ENCODE results near the gene TRMT11. TPM values are rescaled to one million over a fixed set of nuclear protein-coding genes. Genes with fewer than 3 reads are reported as not detected.
A peak's percentile ranks its signal among the peaks of the same experiment; 100 is the strongest.

Gene TRMT11
- total and polyA plus RNA-seq, 2 of the 13 experiments (the other 11 are each of a cell fraction or from before 2014, with no cell fraction given): 42.2 to 81.9 TPM

DNA sequence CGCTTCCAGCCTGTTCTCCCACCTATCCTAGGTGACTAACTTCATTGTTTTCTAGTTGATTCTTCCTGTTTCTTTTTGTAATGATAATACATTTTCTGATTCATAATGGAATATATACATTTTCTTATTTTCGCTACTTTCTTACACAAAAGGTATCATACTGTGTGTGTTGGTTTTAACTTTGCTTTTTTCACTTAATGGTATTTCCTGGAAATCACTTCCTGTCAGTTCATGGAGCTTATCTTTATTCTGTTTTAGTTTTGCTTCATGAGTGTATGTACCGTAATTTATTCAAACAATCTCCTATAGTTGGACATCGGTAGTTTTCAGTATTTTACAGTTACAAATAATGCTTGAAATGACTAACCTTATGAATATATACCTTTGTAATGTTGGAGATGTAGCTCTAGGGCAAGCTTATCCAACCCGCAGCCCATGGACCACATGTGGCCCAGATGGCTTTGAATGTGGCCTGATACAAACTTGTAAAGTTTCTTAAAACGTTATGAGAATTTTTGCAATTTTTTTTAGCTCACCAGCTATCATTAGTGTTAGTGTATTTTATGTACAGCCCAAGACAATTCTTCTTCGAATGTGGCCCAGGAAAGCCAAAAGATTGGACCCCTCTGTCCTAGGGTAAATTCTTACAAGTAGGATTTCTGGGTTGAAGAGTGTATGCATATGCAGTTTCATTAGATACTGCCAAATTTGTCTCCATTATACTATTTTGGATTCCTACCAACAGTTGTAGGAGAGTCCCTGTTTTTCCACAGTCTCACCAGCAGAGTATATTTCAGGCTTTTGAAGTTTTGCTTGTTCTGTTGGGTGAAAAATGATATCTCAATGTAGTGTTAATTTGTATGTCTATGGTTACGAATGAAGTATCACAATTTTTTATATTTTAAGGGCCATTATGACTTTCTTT, 16.7 kb downstream of the TRMT11 start (continued):
- TF ChIP-seq, protein P1, sequence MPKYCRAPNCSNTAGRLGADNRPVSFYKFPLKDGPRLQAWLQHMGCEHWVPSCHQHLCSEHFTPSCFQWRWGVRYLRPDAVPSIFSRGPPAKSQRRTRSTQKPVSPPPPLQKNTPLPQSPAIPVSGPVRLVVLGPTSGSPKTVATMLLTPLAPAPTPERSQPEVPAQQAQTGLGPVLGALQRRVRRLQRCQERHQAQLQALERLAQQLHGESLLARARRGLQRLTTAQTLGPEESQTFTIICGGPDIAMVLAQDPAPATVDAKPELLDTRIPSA (CRISPR knock-in tag; IDR thresholded peaks at IDR 0.05; ENCODE audit: borderline replicate concordance): no peak

DNA sequence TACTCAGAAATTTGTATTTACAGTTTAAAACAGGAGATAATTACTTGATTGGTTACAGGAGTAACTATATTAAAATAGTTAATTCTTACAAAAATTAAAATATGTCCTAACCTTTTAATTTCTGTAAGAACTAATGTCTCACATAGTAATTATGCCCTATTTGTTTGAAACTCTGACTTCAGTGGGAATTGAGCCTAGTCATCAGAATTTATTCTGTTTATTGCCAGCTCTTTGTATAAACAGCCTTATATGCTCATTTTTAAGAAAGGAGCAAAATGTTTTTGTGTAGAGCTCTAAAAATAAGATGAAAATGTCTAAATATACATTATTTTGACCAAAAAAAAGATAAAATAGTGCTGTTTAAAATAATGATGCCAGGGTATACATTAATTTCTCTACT, 21.5 kb downstream of the TRMT11 start:
- DNase-seq (ENCODE audit: low spot score) (no peak), FAIRE-seq (no peak), ATAC-seq (no peak)
- POLR2A ChIA-PET: interaction anchor here (2.1 kb wide), 1 partner anchor 21 kb away, joined by 6 read pairs; the partner anchor contains the start of gene TRMT11
- Histone ChIP-seq H3K9ac (ENCODE audit: insufficient read depth, low read depth, low read length) (no peak overlapping the region), H3K27me3 (ENCODE audit: control insufficient read depth in 1 of 2, insufficient read depth in 2 of 2, low read length in 2 of 2) (no peaks in the 10 kb centered on the region), H3K4me2 (ENCODE audit: low read depth, low read length) (no peak overlapping the region), H3K4me1 (ENCODE audit: insufficient read depth, low read length) (no peaks in the 10 kb centered on the region), H3K9me3 (ENCODE audit: low read length) (no peaks in the 10 kb centered on the region), H4K20me1 (ENCODE audit: insufficient read depth, low read length) (no peaks in the 10 kb centered on the region), H3K4me3 (replicated peaks in 1 of 3; ENCODE audit: insufficient read depth in 1 of 3, low read depth in 2 of 3, low read length in 3 of 3) (no peak overlapping the region), H3K27ac (ENCODE audit: extremely low read length, insufficient read depth, low read length) (no peak overlapping the region), H3K36me3 (replicated peaks in 1 of 2; ENCODE audit: control insufficient read depth in 1 of 2, insufficient read depth in 2 of 2, low read length in 2 of 2) (peaks cover 16 to 69% of the 10 kb centered on the region in 2 experiments), H3K79me2 (ENCODE audit: insufficient read depth, low read length) (peaks cover 5% of the 10 kb centered on the region), H2AFZ (ENCODE audit: low read length) (no peak overlapping the region)
- BruUV-seq (replicated peaks): no TSS peak
- intact Hi-C loops (cut with micrococcal nuclease; ENCODE audit: unreplicated experiment) (no loop called here), in situ Hi-C loops (cut with HindIII; ENCODE audit: extremely low pct_ligation_motif_present, low pct_unique_long_range_greater_than_20kb) (no loop called here)
- TF ChIP-seq, protein P2, sequence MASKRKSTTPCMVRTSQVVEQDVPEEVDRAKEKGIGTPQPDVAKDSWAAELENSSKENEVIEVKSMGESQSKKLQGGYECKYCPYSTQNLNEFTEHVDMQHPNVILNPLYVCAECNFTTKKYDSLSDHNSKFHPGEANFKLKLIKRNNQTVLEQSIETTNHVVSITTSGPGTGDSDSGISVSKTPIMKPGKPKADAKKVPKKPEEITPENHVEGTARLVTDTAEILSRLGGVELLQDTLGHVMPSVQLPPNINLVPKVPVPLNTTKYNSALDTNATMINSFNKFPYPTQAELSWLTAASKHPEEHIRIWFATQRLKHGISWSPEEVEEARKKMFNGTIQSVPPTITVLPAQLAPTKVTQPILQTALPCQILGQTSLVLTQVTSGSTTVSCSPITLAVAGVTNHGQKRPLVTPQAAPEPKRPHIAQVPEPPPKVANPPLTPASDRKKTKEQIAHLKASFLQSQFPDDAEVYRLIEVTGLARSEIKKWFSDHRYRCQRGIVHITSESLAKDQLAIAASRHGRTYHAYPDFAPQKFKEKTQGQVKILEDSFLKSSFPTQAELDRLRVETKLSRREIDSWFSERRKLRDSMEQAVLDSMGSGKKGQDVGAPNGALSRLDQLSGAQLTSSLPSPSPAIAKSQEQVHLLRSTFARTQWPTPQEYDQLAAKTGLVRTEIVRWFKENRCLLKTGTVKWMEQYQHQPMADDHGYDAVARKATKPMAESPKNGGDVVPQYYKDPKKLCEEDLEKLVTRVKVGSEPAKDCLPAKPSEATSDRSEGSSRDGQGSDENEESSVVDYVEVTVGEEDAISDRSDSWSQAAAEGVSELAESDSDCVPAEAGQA (IDR thresholded peaks at IDR 0.05; ENCODE audit: low read depth): no peak
- TF ChIP-seq, protein P2 (CRISPR knock-in tag; IDR thresholded peaks at IDR 0.05; ENCODE audit: borderline replicate concordance): no peak
- no peak for TF ChIP-seq FOXO1 (CRISPR knock-in tag; IDR thresholded peaks at IDR 0.05)
- peak; percentile 70 to 87 for TF ChIP-seq MAFK (conservative IDR thresholded peaks at IDR 0.05 in 1 of 2, IDR thresholded peaks at IDR 0.05 in 1 of 2; ENCODE audit: low read length in 2 of 2)
- peak; percentile 79 for TF ChIP-seq MAFF (IDR thresholded peaks at IDR 0.05; ENCODE audit: low read depth, low read length)
- CTCF ChIA-PET (ENCODE audit: low intra/inter-chr PET ratio, low total read pairs): no interaction called here

All from HepG2 (cell line).